ENCODE data around the gene HLCS.

The HLCS gene

GRCh38 chr21:36713746-36714145 lies 252.7 kb downstream of the HLCS start:
- no peak for DNase-seq

GRCh38 chr21:36710729-36711048 lies 255.8 kb downstream of the HLCS start:
- no peak for DNase-seq

GRCh38 chr21:36709868-36710728 lies 256.4 kb downstream of the HLCS start:
- no peak for DNase-seq

- DNase-seq = no peak
Measured at GRCh38 chr21:36709030-36709867, 257.2 kb downstream of the HLCS start.

- DNase-seq = no peak
Measured at GRCh38 chr21:36708286-36709029, 258.0 kb downstream of the HLCS start.

DNA sequence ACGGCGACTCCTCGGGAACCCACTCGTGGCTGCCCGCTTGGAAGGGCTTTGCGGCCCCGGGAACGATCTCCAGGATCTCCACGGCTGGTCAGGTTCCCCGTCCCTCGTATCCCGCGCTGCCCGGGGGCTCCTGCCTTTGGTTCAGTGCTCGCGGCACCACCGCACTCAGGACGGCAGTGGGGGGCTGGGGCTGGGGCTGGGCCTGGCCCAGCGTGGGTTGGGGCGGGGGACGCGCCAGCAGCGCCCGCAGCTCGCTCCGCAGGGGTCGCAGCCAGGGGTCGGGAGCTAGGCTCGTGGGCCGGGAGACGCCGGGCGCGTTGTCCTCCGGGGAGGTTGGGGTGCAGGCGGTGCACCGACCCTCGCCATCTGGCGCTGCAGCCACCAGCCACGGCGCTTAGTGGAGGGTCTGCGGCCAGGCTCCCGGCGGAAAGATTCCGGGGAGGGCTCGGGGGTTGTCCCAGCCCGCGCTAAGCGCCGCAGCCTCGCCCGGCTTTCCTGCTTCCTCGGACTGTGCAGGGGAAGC lies 258.6 kb downstream of the HLCS start:
- no peak for DNase-seq

DNA sequence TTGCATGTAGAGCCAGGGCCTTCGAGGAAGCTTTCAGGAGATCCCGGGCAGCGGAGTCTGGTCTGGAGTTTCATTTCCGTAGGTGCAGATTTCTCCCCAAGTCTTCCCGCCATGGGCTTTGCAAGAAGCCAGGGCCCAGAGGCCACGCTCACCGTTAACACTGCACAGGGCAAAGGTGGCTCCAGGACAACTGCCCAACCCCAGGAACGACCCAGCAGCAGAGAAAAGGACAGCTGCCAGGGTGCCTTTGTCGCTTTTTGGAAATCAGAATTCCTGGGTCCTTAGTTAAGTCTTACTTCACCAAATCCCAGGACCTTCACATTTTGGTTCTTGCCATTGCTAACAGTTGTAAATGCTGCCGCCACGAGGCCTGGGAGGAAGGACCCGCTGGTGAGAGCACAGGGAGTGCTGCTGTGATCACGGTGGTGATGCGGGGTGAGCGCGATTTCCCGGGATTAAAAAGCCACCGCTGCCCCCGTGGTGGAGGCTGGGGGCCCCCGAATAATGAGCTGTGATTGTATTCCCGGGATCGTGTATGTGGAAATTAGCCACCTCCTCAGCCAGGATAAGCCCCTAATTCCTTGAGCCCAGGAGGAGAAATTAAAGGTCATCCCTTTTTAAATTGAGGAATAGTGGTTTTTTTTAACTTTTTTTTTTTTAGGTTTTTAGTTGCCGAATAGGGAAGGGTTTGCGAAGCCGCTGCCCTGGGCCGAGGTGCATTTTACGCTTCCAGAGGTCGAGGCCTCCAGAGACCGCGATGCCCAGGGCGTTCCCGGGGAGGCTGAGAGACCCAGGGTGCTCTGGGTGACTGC lies 259.3 kb downstream of the HLCS start:
- no peak for DNase-seq

DNA sequence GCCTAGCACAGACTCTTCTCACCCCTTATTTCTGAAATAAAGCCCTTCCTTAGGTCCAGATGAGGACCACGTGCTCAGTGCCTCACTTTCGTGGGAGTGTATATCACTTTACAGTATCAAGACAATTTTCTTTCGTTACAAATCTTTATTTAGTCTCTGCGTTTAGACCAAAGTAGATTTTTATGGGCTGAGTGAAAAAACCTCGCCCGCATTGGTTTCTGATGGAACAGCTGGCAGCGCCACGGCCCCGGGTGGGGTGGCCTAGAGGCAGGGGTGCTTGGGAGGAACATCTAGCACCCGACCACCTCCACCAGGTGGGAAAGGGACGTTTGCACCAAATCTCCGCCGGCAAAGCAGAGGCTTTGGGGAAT lies 260.0 kb downstream of the HLCS start:
- DNase-seq = no peak

DNA sequence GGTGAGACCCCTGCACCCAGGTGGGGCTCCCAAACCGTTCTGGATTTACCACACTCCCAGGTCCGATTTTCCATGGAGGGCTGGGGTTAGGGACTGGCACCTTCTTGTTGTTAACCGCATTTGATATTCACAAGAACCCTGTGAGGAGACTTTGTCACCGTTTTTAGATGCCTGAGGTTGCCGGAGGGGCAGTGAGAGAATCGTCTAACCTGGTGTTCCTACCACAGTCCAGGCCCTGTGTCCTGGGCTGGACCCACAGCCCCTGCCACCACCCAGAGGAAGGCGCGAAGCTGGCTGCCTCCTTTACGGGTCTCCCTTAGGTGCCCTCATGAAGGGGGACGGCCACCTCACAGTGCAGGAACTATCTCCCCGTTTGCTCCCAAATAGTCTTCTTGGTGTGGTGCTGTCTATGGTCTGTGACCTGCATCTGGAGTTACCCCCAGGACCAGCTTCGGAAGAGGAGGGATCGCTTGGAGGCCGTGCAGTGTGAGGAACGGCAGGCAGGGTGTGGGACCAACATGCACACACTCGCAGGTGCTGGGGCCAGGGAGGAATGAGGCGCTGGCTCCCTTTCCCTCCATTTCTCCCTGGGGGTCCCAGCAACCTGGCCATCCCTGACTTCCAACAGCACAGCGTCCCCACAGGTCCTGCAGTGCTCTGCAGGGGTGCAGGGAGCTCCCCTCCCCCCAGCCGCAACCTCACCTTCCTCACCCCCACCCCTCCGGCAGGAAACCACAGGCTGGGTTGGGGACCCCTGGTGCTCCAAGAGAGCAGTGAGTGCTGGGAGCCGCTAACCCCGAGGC lies 260.6 kb downstream of the HLCS start:
- DNase-seq = no peak

DNA sequence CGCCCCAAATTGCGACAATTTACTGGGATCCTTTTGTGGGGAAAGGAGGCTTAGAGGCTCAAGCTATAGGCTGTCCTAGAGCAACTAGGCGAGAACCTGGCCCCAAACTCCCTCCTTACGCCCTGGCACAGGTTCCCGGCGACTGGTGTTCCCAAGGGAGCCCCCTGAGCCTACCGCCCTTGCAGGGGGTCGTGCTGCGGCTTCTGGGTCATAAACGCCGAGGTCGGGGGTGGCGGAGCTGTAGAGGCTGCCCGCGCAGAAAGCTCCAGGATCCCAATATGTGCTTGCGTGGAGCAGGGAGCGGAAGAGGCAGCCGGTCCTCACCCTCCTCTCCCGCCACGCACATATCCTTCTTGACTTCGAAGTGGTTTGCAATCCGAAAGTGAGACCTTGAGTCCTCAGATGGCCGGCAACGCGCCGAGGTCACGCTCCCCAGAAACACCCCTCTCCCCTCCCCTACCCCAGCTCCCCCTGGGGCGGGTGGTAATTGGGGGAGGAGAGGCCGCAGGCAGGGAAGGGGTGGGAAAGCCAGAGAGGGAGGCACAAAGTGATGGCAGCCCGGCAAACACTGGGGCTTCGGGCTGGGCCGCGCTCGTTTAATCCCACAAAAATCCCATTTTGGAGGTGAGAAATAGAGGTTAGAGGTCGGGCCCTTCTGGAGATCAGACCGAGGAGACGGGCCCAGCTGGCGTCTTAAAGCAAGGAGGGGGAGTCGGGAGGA lies 261.4 kb downstream of the HLCS start:
- no peak for DNase-seq

- DNase-seq = no peak
Measured at GRCh38 chr21:36704281-36704957, 262.1 kb downstream of the HLCS start.

DNA sequence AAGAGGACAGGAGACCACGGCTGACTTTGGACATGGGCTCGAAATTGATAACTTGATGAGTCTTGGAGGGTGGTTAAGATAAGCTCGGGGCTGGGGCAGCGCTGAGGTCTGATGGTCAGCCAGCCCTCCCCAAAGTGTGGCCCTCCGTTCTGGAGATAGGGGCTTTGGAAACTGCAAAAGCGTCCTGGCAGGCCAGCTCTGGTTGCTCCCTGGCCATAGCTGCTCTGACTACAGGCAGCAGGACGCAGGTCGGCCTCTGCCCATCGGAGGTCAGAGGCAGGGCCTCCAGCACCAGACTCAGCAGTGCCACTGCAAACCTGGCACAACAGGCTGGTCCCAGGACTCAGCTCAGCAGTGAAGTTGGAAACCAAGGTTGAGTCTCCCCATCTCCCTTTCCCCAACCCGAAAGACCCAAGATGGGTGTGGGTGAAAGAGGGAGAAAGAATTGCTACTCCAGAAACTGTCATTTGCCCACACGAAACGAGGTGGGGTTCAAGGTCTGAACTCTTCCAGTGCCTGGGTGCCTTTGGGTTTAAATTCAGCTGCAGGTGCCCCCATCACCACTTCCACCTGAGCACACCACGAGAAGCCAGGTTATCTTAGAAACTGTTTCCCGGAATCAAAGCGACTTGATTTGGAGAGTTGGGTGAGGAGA lies 262.7 kb downstream of the HLCS start:
- DNase-seq = no peak

- no peak for DNase-seq
Measured at GRCh38 chr21:36703123-36703522, 263.3 kb downstream of the HLCS start.

DNA sequence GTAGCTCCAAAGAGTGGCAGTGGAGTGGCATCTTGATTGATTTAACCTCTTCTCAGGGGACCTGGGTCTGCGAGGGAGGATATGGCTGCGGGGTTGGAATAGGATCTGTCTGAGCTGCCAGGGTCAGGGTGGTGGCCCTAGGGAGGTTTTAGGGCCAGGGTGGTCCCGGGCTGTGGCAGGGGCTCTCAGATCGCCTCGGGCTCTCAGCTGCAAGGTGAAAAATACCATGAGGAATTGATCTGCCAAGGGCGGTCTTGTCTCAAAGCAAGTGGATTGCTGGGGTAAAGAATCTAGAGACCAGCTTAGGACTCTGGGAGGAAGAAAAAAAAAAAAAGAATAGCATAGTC lies 263.9 kb downstream of the HLCS start:
- DNase-seq = no peak

DNA sequence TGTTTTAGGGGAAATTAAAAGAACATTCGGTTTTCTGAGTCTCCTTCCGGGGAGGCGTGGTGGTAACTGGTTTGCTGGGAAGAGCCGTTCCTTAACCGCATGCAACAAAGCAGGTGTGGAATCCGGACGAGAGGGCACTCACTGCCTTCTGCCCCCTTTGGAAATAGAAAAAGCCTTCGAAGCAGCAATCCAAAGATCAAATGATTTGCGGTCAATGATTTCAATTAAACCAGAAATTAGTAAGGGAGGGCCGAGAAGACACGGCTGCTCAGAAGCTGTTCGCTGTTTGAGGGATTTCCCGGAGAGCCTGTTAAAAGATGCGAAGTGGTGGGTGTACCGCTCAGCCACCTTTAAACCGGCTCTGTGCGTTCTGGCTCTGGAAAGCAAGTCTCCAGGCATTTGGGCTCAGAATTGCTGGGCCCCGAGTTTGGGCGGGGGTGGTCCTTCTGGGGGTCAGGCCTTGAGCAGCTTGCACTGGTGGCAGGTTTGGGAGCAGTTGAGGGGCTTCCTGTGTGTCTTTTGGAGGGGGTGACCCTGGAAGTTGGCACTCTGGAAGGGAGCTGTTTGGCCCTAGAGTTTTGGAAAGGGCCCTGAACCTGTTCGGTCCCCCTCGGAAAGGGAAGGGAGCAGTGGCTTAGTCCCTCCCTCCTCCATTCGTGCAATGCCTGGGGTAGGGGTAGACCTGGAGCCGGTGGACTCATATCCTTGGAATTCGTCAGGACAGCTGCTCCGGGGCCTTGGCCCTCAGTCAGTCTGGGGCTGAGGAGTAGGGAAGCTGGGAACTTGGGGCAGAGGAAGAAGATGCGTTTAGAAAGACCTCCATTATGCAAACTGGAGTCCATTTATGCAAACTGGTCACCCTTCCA lies 264.5 kb downstream of the HLCS start:
- DNase-seq = no peak

GRCh38 chr21:36700971-36701755 lies 265.3 kb downstream of the HLCS start:
- no peak for DNase-seq

Data from NCI-H1417 treated with DMSO at 0.1 percent for 48 hours (cell line).